ENCODE data around the gene POLN. TPM values are rescaled to one million over a fixed set of nuclear protein-coding genes. Genes with fewer than 3 reads are reported as not detected.

The POLN gene
- polyA plus RNA-seq, 1 experiment: 1.5 TPM

- H3K4me3 ChIP-seq (ENCODE audit: low read depth, low read length): no peak overlapping the region
- CTCF ChIA-PET: no interaction called here
- TF ChIP-seq CTCF (IDR thresholded peaks at IDR 0.05; ENCODE audit: insufficient read depth, low read depth, low read length): no peak
- H3K27me3 ChIP-seq (ENCODE audit: control insufficient read depth, insufficient read depth, low read length): no peaks in the 10 kb centered on the region
- POLR2A ChIA-PET: no interaction called here
- no peaks in the 10 kb centered on the region for H3K36me3 ChIP-seq (ENCODE audit: control insufficient read depth, insufficient read depth, low read length)
- no peak for DNase-seq (ENCODE audit: low read depth)
Measured at GRCh38 chr4:2271279-2272025, 29.5 kb upstream of the POLN start.

DNA sequence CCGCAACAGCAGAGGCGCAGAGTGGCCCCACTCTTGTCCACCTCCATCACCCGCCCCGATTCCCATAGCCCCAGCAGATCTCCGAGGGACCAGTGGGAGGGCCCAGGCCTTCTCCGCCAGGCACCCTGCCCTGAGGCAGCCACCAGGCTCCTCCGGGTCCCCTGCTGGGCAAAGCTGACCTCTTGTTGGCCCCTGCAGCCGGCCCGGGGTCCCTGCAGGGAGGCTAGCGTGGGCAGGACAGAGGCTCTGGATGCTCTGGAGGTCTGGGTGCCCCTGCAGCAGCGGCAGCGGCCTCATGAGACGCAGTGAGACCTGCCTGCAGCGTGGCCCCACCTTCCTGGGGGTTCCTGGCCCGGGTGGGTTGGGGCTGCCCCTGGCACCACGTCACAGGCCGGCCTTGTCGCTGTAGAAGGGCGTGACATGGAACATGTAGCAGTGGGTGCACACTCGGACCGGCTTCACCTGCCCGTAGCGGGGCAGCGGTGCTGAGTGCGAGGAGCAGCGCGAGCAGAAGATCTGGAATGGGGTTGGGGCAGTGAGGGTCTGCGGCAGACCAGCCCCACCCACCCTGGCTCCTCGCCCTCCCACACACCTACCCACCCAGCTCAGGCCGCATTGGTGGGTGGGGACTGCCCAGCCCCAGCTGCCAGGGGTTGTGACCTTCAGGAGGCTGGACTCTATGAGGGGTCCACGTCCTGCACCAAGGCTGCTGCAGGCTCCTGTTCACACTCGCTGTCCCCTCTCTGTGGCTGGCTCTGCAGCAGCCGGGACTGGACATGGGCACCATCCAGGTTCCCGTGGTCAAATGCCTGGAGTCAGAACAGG is 28.6 kb upstream of the POLN start:
- ChIA-PET POLR2A (no interaction called here), CTCF (no interaction called here)
- DNase-seq (ENCODE audit: low read depth): no peak
- H3K27me3 ChIP-seq (ENCODE audit: control insufficient read depth, insufficient read depth, low read length): no peaks in the 10 kb centered on the region
- no peak for TF ChIP-seq CTCF (IDR thresholded peaks at IDR 0.05; ENCODE audit: insufficient read depth, low read depth, low read length)
- H3K36me3 ChIP-seq (ENCODE audit: control insufficient read depth, insufficient read depth, low read length): no peaks in the 10 kb centered on the region
- H3K4me3 ChIP-seq (ENCODE audit: low read depth, low read length): no peak overlapping the region

- Histone ChIP-seq H3K27me3 (ENCODE audit: control insufficient read depth, insufficient read depth, low read length) (no peaks in the 10 kb centered on the region), H3K36me3 (ENCODE audit: control insufficient read depth, insufficient read depth, low read length) (no peaks in the 10 kb centered on the region), H3K4me3 (ENCODE audit: low read depth, low read length) (no peak overlapping the region)
- ChIA-PET CTCF (no interaction called here), POLR2A (no interaction called here)
- TF ChIP-seq CTCF (IDR thresholded peaks at IDR 0.05; ENCODE audit: insufficient read depth, low read depth, low read length): no peak
- no peak for DNase-seq (ENCODE audit: low read depth)
Measured at GRCh38 chr4:2269618-2270163, 27.8 kb upstream of the POLN start.

DNA sequence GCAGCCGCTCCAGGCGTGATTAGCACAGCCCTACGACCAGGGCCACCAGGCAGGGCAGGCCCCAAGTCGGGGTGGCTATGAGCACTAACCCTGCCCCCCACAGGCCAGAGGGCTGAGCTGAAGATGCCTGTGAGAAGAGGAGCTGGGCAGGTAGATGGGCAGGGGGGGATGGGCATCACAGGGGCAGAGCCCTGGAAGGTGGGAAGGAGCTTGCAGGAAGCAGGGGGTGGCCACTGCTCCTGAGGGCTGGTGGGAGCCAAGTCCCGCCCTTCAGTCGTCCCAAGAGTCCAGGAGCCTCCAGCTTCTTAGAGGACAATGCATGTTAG is 27.2 kb upstream of the POLN start:
- no peak for TF ChIP-seq CTCF (IDR thresholded peaks at IDR 0.05; ENCODE audit: insufficient read depth, low read depth, low read length)
- no peaks in the 10 kb centered on the region for H3K27me3 ChIP-seq (ENCODE audit: control insufficient read depth, insufficient read depth, low read length)
- no peak for DNase-seq (ENCODE audit: low read depth)
- no peaks in the 10 kb centered on the region for H3K36me3 ChIP-seq (ENCODE audit: control insufficient read depth, insufficient read depth, low read length)
- ChIA-PET CTCF (no interaction called here), POLR2A (no interaction called here)
- H3K4me3 ChIP-seq (ENCODE audit: low read depth, low read length): no peak overlapping the region

DNA sequence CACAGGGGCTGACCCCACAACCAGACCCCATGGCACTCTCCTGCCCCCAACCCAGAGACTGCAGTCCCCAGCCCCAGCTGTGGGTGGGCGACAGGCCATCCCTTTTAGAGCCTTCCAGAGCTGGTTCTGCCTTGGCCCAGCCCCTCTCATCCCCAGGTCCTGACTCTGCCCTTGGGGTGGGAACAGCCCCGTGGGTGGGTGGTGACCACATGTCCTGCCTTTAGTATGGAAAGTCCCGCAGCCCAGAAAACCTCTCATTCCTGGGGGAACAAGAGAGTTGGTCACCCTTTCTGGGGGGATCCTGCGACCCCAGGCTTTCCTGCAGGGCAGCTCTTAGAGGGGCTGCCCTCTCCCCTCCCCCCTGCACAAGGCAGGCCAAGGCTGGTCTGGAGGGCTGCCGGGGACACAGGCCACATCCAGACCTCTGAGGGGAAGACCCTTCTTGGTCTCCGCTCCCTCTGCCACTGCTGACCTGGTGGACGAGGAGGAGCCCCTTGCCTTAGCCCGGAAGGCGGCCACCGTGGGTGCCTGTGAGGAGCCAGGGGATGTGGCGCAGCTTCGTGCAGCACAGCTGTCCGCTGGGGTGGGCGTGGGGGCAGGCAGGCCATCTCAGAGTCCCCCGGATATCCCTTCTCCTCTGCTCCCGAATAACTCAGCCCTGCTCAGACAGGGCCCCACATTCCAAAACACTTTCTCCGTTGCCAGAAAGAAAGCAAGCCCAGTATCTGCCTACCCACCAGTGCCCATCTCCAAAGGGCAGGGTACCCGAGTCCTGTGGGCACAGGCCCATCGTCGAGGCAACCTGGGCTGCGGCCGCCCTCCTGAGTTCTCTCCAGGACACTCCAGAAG is 26.7 kb upstream of the POLN start:
- ChIA-PET POLR2A (no interaction called here), CTCF (no interaction called here)
- no peaks in the 10 kb centered on the region for H3K27me3 ChIP-seq (ENCODE audit: control insufficient read depth, insufficient read depth, low read length)
- no peak overlapping the region for H3K4me3 ChIP-seq (ENCODE audit: low read depth, low read length)
- no peaks in the 10 kb centered on the region for H3K36me3 ChIP-seq (ENCODE audit: control insufficient read depth, insufficient read depth, low read length)
- TF ChIP-seq CTCF (IDR thresholded peaks at IDR 0.05; ENCODE audit: insufficient read depth, low read depth, low read length): no peak
- DNase-seq (ENCODE audit: low read depth): no peak

All from BJ (cell line).